Naive thymus-derived CD8-positive, alpha-beta T cell (primary cell): ENCODE data around the gene PAK1IP1. TPM values are rescaled to one million over a fixed set of nuclear protein-coding genes. Genes with fewer than 3 reads are reported as not detected.
"Not testable (repeated sequence)": the region's sequence is repeated elsewhere in the genome, so short reads cannot be mapped to it uniquely, and the experiment has no call there.

Source experiments
- ATAC-seq, 2 donors: fragments of 150-1000 bp; cut with Tn5 transposase in 1 of 2; sonication (Bioruptor Pico), chemical (Tn5 transposase) in 1 of 2; 1 replicate in 1 of 2; 2 replicates in 1 of 2; pipeline ENCODE4 v1.10.0; 2021; ENCODE audit warnings: mild to moderate bottlenecking in 2 of 2, moderate library complexity in 2 of 2
- POLR2A ChIA-PET: fragments of 350-600 bp; sonication (Branson Sonifier 250); formaldehyde crosslinking; loops from one replicate; lab custom pipeline; 2021; ENCODE audit warnings: antibody characterized with exemption; lab: Charles Lee
- DNase-seq, 10 donors: peaks; one replicate each; pipeline versions ENCODE4 v3.0.0 to v3.0.0-alpha.2; 2020 to 2022
- H3K27ac Mint-ChIP-seq, 10 donors: one replicate each; pipeline ENCODE4 v1.8.0; 2020 to 2022; ENCODE audit warnings: mild to moderate bottlenecking in 10 of 10, mixed read lengths in 10 of 10, moderate library complexity in 4 of 10, inconsistent platforms in 1 of 10
- H3K27me3 Mint-ChIP-seq, 5 donors: one replicate each; pipeline ENCODE4 v1.8.0; 2021 to 2022; ENCODE audit warnings: mixed read lengths in 5 of 5
- H3K36me3 Mint-ChIP-seq, 3 donors: one replicate each; pipeline ENCODE4 v1.8.0; 2020 to 2022; ENCODE audit warnings: mixed read lengths in 3 of 3, mild to moderate bottlenecking in 2 of 3, inconsistent platforms in 1 of 3
- H3K4me1 Mint-ChIP-seq, 4 donors: one replicate each; pipeline ENCODE4 v1.8.0; 2021 to 2022; ENCODE audit warnings: mixed read lengths in 4 of 4
- H3K4me3 Mint-ChIP-seq, 10 donors: one replicate each; pipeline ENCODE4 v1.8.0; 2020 to 2022; ENCODE audit warnings: mild to moderate bottlenecking in 10 of 10, mixed read lengths in 10 of 10, moderate library complexity in 6 of 10, inconsistent platforms in 1 of 10
- H3K9me3 Mint-ChIP-seq, 9 donors: one replicate each; pipeline ENCODE4 v1.8.0; 2020 to 2022; ENCODE audit warnings: mixed read lengths in 9 of 9, mild to moderate bottlenecking in 3 of 9, inconsistent platforms in 1 of 9, moderate library complexity in 1 of 9
- polyA plus RNA-seq, 3 donors: library from polyadenylated mRNA; unstranded; fragments of 300-500 nt; fragmentation: Illumina TruSeq; gene quantifications; one replicate each; pipeline ENCODE4 v1.2.3, GENCODE V29; 2021
- total RNA-seq, 8 experiments: library from RNA in 2 of 8; stranded (reverse) in 2 of 8; gene quantifications; one replicate each; pipeline ENCODE4 v1.2.3 and lab custom pipeline; 2021 to 2026

The PAK1IP1 gene
- total and polyA plus RNA-seq, 5 experiments from 2014 or later, result 8.5 to 26.9 (median 17.6) TPM

DNA sequence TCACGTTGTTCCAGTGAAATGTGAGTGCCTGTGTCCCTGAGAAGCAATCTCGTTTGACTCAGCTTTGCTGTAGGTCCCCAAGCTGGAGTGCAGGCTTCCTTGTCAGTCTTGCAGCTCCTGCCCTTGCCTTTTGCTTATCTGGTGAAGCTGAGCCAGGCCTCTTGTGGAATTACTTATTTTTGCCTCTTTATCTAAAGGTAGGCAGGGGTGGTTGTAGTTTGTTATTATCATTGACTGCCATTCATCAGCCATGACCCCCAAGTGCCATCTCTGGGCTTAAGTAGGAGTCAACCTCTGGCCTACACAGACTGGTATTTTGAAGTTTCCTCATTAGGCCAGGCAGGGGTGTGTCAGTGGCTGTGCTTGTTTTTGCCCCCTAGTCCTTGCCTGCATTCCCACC is 55.0 kb downstream of the PAK1IP1 start:
- Mint-ChIP-seq H3K27ac (peak overlapping the region in 6 of 10 donors; percentile 35 to 98 (median 68)), H3K27me3 (no peaks in the 10 kb centered on the region), H3K36me3 (peaks cover 0 to 49% (median 10%) of the 10 kb centered on the region in 3 donors), H3K4me1 (peaks cover 32 to 78% (median 61%) of the 10 kb centered on the region in 4 donors), H3K9me3 (no peaks in the 10 kb centered on the region), H3K4me3 (peak overlapping the region in 9 of 10 donors; percentile 15 to 98 (median 84))
- ATAC-seq, result no peak
- no peak for DNase-seq
- POLR2A ChIA-PET, result no interaction called here

GRCh38 chr6:10750568-10750967 is 55.8 kb downstream of the PAK1IP1 start:
- Mint-ChIP-seq H3K36me3 (peaks cover 0 to 57% (median 16%) of the 10 kb centered on the region in 3 donors), H3K4me1 (peaks cover 28 to 81% (median 66%) of the 10 kb centered on the region in 4 donors)
- POLR2A ChIA-PET, result not testable (repeated sequence)

GRCh38 chr6:10751757-10752156 is 57.0 kb downstream of the PAK1IP1 start:
- Mint-ChIP-seq H3K4me1 (peaks cover 32 to 78% (median 60%) of the 10 kb centered on the region in 4 donors), H3K36me3 (peaks cover 0 to 68% (median 19%) of the 10 kb centered on the region in 3 donors), H3K27ac (peak overlapping the region in 1 of 10 donors; percentile 63)
- ATAC-seq, H3K27me3 Mint-ChIP-seq, DNase-seq, H3K9me3 Mint-ChIP-seq, H3K4me3 Mint-ChIP-seq, POLR2A ChIA-PET: not testable (repeated sequence)

More at GRCh38 chr6:10750568-10750967, 55.8 kb downstream of the PAK1IP1 start:
- not testable (repeated sequence) for DNase-seq, H3K27me3 Mint-ChIP-seq, ATAC-seq, H3K9me3 Mint-ChIP-seq
- Mint-ChIP-seq H3K27ac (peak overlapping the region in 5 of 10 donors; percentile 14 to 78 (median 63)), H3K4me3 (peak overlapping the region in 1 of 10 donors; percentile 8)

DNA sequence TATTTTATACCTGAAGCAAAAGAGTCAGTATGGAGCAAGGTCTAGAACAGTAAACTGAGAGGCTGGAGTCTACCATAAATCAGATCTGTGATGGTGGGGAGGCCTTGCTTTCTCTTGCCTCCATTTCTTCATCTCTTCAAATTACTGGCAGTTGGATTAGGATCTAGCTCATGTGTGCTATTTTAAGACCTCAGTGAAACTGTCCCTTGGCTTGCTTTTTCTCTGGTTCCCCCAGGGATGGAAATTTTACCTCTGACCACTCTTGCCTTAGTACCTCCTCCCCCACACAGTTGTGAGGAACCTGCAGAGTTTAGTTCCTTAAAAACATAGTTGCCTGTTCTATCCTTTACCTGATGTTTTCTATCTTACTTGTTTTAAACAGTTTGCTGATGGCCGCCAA is 61.3 kb downstream of the PAK1IP1 start:
- Mint-ChIP-seq H3K4me1 (peaks cover 20 to 59% (median 35%) of the 10 kb centered on the region in 4 donors), H3K4me3 (no peak overlapping the region), H3K36me3 (peaks cover 0 to 91% (median 33%) of the 10 kb centered on the region in 3 donors), H3K27ac (peak overlapping the region in 2 of 10 donors; percentile 13 to 40), H3K9me3 (no peaks in the 10 kb centered on the region), H3K27me3 (no peaks in the 10 kb centered on the region)
- POLR2A ChIA-PET, result interaction anchor here (1.0 kb wide), 1 partner anchor 10 kb away, joined by 3 read pairs; no protein-coding TSS in a partner anchor
- no peak for DNase-seq
- no peak for ATAC-seq

Other genes with a start within 250 kb of the PAK1IP1 start
- 1 to 10 TPM; 3.9 to 4.6 TPM for gene GCNT2, start 173.6 kb upstream of the PAK1IP1 start, total RNA-seq
- 1 to 10 TPM in 2 of 3 donors, under 1 TPM in 1; 0.85 to 1.8 (median 1.3) TPM for gene GCNT2, start 173.6 kb upstream of the PAK1IP1 start, polyA plus RNA-seq
- gene C6orf52, start 356 bp upstream of the PAK1IP1 start, total RNA-seq, result 1 to 10 TPM; 1.2 to 1.8 TPM
- 1 to 10 TPM in 1 of 3 donors, under 1 TPM in 1, not detected in 1; 0.60 to 1.0 TPM for gene C6orf52, start 356 bp upstream of the PAK1IP1 start, polyA plus RNA-seq
- 10 to 100 TPM; 33.7 to 35.8 TPM for gene TMEM14C, start 28.1 kb downstream of the PAK1IP1 start, total RNA-seq
- gene TMEM14C, start 28.1 kb downstream of the PAK1IP1 start, polyA plus RNA-seq, result 100 to 1,000 TPM in 2 of 3 donors, 10 to 100 TPM in 1; 95.9 to 205 (median 135) TPM
- gene TMEM14B, start 52.8 kb downstream of the PAK1IP1 start, total RNA-seq, result 10 to 100 TPM; 76.4 to 83.9 TPM
- 100 to 1,000 TPM; 194 to 241 (median 212) TPM for gene TMEM14B, start 52.8 kb downstream of the PAK1IP1 start, polyA plus RNA-seq
- not detected for gene MAK, start 143.6 kb downstream of the PAK1IP1 start, total RNA-seq
- gene MAK, start 143.6 kb downstream of the PAK1IP1 start, polyA plus RNA-seq, result under 1 TPM in 2 of 3 donors, not detected in 1; 0.09 to 0.13 TPM
- not detected for gene GCM2, start 187.1 kb downstream of the PAK1IP1 start, total RNA-seq
- gene GCM2, start 187.1 kb downstream of the PAK1IP1 start, polyA plus RNA-seq, result not detected
- gene SYCP2L, start 192.1 kb downstream of the PAK1IP1 start, total RNA-seq, result not detected
- gene SYCP2L, start 192.1 kb downstream of the PAK1IP1 start, polyA plus RNA-seq, result not detected